Activated naive CD4-positive, alpha-beta T cell treated with anti-CD3 and anti-CD28 coated beads, Interleukin-2, amount 50 U/mL, for 24 hours (primary cell): Measurements from ENCODE around the gene NR5A1.

Source experiments
- H3K27ac Mint-ChIP-seq: one replicate; pipeline ENCODE4 v1.8.0; 2021; ENCODE audit warnings: mild to moderate bottlenecking, mixed read lengths
- H3K27me3 Mint-ChIP-seq: one replicate; pipeline ENCODE4 v1.8.0; 2021; ENCODE audit warnings: mixed read lengths
- H3K36me3 Mint-ChIP-seq: one replicate; pipeline ENCODE4 v1.8.0; 2021; ENCODE audit warnings: mixed read lengths
- H3K4me1 Mint-ChIP-seq: one replicate; pipeline ENCODE4 v1.8.0; 2021; ENCODE audit warnings: mixed read lengths
- H3K4me3 Mint-ChIP-seq: one replicate; pipeline ENCODE4 v1.8.0; 2021; ENCODE audit warnings: mild to moderate bottlenecking, mixed read lengths
- H3K9me3 Mint-ChIP-seq: one replicate; pipeline ENCODE4 v1.8.0; 2021; ENCODE audit warnings: mixed read lengths

The NR5A1 gene

DNA sequence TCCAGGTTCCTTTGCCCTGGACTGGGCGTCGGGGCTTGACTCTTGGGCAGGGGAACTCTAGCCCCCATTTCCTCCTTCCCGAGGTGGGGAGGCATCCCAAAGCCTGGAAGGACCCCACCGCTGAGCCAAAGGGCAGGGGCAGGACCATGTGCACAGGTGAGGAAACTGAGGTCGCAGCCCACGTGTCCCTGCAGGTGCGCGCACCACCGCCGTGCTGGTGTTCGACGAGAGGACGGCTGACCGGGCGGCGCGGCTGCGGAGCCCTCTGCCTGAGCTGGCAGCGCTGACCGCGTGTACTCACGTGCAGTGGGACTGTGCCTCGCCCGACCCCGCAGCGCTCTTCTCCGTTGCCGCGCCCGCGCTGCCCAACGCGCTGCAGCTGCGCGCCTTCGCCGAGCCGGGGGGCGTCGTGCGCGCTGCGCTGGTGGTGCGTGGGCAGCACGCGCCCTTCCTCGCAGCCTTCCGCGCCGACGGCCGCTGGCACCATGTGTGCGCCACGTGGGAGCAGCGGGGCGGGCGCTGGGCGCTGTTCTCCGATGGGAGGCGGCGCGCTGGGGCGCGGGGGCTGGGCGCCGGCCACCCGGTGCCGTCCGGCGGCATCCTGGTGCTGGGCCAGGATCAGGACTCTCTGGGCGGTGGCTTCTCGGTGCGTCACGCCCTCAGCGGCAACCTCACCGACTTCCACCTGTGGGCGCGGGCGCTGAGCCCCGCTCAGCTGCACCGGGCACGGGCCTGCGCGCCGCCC, 54.2 kb downstream of the NR5A1 start:
- no peak overlapping the region for H3K27ac Mint-ChIP-seq
- H3K27me3 Mint-ChIP-seq: peaks cover 15% of the 10 kb centered on the region
- H3K9me3 Mint-ChIP-seq: no peaks in the 10 kb centered on the region
- H3K4me1 Mint-ChIP-seq: no peaks in the 10 kb centered on the region
- H3K4me3 Mint-ChIP-seq: no peak overlapping the region
- no peaks in the 10 kb centered on the region for H3K36me3 Mint-ChIP-seq

DNA sequence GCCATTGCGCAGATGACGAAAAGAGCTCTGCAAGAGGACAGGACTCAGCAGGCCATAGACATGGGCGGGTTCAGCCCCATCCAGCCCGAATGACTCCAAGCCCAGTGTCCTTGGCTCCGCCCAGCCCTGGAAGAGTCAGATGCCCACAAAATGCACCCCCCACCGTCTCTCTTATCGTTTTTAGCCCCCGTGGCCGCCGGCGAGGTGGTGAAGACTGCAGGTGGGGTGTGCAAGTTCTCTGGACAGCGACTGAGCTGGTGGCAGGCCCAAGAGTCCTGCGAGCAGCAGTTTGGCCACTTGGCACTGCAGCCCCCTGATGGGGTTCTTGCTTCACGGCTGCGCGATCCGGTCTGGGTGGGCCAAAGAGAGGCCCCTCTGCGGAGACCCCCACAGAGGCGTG, 54.9 kb downstream of the NR5A1 start:
- Mint-ChIP-seq H3K27ac (no peak overlapping the region), H3K27me3 (peaks cover 15% of the 10 kb centered on the region), H3K36me3 (no peaks in the 10 kb centered on the region), H3K4me1 (no peaks in the 10 kb centered on the region), H3K4me3 (no peak overlapping the region), H3K9me3 (no peaks in the 10 kb centered on the region)

DNA sequence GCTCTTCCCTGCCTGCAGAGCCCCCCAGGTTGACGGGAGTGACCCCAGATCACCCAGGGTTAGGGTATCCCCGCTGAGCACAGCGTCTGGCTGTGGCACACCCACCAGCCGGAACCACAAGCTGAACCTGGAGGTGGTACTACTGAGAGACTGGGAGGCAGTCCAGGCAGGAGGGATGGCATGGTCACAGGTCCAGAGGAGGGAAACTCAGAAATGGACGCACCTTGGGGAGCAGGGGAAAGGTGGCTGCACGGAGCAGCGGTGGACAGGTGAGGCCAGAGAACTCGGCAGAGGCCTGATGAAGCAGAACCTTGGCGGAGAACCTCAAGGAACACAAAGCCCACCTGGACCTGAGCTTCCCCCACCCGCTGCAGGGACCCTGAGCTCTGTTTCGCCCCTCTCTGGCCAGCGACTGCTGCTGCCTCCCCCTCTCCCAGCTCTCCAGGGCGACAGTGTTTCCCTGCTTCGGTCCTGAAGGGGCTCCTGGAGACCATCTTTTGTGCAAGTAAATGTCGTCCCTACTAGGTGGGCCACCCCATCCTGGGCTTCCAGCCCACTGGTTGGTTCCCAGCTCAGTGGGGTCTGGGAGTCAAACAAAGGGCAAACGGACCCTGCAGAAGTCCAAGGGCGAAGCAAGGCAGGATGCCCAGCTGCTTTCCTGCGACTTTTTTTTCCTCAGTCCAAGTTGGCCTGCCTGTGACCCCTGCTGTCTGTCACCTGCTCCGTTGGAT, 56.1 kb downstream of the NR5A1 start:
- no peaks in the 10 kb centered on the region for H3K9me3 Mint-ChIP-seq
- H3K36me3 Mint-ChIP-seq: no peaks in the 10 kb centered on the region
- no peaks in the 10 kb centered on the region for H3K4me1 Mint-ChIP-seq
- no peak overlapping the region for H3K27ac Mint-ChIP-seq
- H3K27me3 Mint-ChIP-seq: peaks cover 17% of the 10 kb centered on the region
- H3K4me3 Mint-ChIP-seq: no peak overlapping the region

DNA sequence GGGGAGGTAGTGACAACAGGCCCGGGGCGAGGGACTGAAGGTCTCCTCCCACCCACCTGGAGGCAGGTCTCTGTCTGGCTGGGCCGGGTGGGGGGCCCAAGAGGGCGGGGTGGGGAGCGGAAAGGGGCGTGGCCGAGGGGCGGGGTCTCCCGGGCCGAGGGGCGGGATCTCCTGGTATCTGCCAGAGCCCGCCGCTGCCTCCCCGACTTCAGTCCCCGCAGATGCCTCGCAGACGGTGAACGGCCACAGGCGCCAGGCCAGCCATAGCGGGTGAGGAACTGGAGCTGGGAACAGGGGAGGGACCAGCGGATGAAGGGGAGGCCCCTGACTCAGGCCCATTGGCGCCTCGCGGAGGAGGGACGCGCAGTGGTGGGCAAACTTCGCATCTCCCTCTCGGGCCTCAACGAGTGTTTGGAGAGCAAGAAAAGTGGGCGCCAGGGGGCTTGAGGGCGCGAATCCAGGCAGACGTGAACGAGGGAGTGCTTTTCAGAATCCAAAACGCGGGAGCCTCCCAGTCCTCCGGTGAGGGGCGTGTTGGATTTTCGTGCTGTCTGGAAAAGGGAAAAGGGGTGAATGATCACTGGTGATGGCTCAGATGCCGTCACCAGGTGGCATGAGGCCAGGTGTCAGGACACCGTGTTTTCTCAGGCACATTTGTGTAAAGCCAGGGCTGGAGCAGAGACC, 56.8 kb downstream of the NR5A1 start, which contains the start of gene ADGRD2:
Gene ADGRD2 (plus strand): TSS at position 211 of the 684 bp plus-strand sequence. CDS start 1,216 bp downstream, outside the sequence.
- Mint-ChIP-seq H3K27ac (no peak within 1 kb of the TSS), H3K27me3 (peaks cover 17% of the 10 kb centered on the region), H3K4me3 (no peak within 1 kb of the TSS), H3K4me1 (no peaks in the 10 kb centered on the region), H3K9me3 (no peaks in the 10 kb centered on the region), H3K36me3 (no peaks in the 10 kb centered on the region)

DNA sequence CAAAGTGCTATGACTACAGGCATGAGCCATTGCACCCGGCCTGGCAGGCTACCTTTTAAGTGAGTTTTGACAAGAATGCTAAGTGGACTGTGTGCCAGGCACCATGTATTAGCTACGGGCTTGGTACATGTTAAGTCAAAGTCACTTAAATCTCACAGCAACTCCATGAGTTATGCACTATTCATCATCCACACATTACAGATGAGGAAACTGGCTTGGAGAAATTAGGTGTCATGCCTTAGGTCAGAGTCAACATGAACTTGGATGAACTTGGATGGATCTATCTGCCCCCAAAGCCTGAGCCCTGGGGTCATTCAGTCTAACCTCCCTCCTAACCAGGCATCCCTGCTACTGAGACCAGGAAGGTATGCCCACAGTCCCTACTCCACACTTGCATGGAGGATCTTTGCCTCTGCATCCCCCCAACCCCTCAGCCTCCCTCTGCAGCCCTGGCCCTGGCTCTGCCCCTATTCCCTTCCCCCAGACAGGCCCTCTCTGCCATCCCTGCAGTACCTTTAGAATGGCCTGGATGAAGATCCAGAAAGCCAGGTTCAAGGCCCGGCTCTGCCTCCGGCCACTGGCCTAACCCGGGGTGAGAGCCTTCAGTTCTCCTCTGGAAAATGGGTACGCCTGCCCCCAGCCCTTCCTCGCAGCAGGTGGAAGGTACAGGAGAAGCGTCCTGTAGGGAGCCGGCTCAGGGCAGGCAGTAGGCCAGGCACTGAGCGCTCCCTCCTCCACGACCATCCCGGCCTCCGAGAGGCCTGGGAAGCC, 57.6 kb downstream of the NR5A1 start:
- peaks cover 20% of the 10 kb centered on the region for H3K27me3 Mint-ChIP-seq
- no peaks in the 10 kb centered on the region for H3K36me3 Mint-ChIP-seq
- H3K9me3 Mint-ChIP-seq: no peaks in the 10 kb centered on the region
- no peak overlapping the region for H3K4me3 Mint-ChIP-seq
- no peaks in the 10 kb centered on the region for H3K4me1 Mint-ChIP-seq
- no peak overlapping the region for H3K27ac Mint-ChIP-seq

DNA sequence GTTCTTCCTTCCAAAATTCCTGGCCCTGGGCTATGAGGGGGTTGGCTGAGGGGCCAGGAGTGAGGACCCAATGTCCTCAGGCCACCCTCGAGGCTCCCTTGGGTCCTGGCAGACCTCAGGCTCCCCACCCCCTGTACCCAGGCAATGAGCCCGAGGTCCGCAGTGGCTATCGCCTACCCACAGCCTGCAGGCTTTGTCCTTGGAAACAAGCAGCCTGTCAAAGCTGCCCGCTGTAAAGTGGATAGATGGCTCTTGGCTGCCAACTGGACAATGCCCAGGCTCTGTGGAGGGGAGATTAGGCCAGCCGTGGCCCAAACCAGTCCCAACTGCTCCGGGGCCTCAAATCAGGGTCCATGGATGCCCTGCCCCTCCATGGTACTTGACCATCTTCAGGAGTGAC, 59.2 kb downstream of the NR5A1 start:
- Mint-ChIP-seq H3K27ac (no peak overlapping the region), H3K27me3 (peaks cover 22% of the 10 kb centered on the region), H3K4me1 (no peaks in the 10 kb centered on the region), H3K4me3 (no peak overlapping the region), H3K9me3 (no peaks in the 10 kb centered on the region), H3K36me3 (peaks cover 1% of the 10 kb centered on the region)

DNA sequence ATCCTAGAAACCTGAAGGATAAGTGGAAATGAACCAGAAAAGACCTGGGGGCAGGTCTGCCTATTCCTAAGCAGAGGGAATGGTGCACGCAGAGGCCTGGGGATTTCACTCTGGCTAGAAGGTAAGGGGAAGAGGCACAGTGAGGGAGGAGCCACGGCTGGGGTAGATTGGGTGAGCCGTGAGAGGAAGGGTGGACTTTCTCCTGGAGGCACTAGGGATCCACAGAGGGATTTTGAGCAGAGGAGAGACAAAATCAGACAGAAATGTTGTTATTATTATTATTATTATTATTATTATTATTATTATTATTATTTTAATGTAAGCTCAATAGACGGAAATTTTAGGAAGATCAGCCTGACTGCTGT, 59.9 kb downstream of the NR5A1 start:
- H3K27me3 Mint-ChIP-seq: peaks cover 19% of the 10 kb centered on the region

DNA sequence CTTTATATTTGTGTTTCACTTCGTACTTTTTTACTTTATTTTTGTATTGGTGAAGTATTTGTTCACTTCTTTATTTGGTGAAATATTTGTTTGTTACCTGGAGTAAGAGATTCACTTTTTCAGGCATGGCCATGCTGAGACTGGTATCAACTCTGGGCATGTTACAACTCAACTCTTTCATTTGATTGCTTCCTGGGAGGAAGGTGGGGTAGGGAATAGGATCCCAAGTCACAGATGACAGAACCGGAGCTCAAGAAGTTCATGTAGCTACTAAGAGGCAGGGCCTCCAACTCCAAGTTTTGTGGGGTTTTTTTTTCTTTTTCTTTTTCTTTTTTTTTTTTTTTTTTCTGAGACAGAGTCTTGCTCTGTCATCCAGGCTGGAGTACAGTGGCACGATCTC, 63.0 kb downstream of the NR5A1 start:
- Mint-ChIP-seq H3K27ac (no peak overlapping the region), H3K27me3 (peaks cover 21% of the 10 kb centered on the region), H3K36me3 (peaks cover 1% of the 10 kb centered on the region), H3K4me1 (no peaks in the 10 kb centered on the region), H3K9me3 (no peaks in the 10 kb centered on the region), H3K4me3 (no peak overlapping the region)

More for the DNA sequence above, 59.9 kb downstream of the NR5A1 start:
- Mint-ChIP-seq H3K27ac (no peak overlapping the region), H3K9me3 (no peaks in the 10 kb centered on the region), H3K36me3 (peaks cover 1% of the 10 kb centered on the region), H3K4me1 (no peaks in the 10 kb centered on the region), H3K4me3 (no peak overlapping the region)

DNA sequence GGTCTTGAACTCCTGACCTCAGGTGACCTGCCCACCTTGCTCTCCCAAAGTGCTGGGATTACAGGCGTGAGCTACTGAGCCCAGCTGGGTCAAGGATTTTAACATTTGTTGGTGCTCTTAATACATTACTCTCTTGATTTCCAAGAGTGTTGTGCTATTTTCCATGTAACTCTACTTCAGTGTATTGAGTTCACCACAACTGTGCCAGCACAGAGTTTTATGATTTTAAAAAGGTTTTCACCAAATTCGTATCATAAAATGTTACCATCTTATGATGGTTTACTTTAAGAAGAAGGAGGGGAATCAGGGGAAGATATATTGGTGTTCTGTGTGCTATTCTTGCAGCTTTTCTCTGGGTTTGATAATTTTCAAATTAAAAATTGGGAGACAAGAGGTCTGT, 63.6 kb downstream of the NR5A1 start:
- no peaks in the 10 kb centered on the region for H3K4me1 Mint-ChIP-seq
- no peak overlapping the region for H3K27ac Mint-ChIP-seq
- peaks cover 1% of the 10 kb centered on the region for H3K36me3 Mint-ChIP-seq
- H3K27me3 Mint-ChIP-seq: peaks cover 21% of the 10 kb centered on the region
- no peak overlapping the region for H3K4me3 Mint-ChIP-seq
- H3K9me3 Mint-ChIP-seq: no peaks in the 10 kb centered on the region

DNA sequence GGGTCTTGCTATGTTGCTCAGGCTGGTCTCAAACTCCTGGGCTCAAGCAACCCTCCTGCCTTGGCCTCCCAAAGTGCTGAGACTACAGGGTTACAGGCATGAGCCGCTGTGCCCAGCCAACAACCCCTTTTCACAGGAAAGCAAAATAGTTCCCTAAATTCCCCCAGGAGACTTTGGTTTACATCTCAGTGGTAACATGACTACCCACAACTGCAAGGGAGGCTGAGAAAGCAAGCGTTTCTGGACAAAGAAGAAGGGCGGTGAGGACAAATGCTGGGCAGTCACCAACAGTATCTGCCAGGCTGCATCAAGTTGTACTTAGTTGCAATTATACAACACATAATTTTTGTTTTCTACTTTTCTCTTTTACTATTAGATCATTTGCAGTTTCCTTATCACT, 64.4 kb downstream of the NR5A1 start:
- H3K4me1 Mint-ChIP-seq: no peaks in the 10 kb centered on the region
- H3K27me3 Mint-ChIP-seq: peaks cover 20% of the 10 kb centered on the region

DNA sequence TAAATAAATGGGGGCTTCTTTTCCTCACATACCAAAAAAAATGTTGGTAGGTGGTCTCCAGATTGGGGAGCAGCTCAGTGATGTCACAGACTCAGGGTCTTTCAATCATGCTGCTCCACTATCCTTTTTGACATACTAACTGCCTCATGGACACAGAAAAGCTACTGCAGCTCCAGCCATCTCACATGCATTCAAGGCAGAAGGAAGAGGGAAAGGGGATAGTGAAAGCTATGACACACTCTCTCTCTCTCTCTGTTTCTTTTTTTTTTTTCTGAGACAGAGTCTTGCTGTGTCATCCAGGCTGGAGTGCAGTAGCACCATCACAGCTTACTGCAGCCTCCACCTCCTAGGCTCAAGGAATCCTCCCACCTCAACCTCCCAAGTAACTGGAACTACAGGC, 64.8 kb downstream of the NR5A1 start:
- Mint-ChIP-seq H3K9me3 (no peaks in the 10 kb centered on the region), H3K27me3 (peaks cover 20% of the 10 kb centered on the region), H3K27ac (no peak overlapping the region), H3K36me3 (peaks cover 1% of the 10 kb centered on the region), H3K4me3 (no peak overlapping the region), H3K4me1 (no peaks in the 10 kb centered on the region)

More for the DNA sequence above, 64.4 kb downstream of the NR5A1 start:
- Mint-ChIP-seq H3K36me3 (peaks cover 1% of the 10 kb centered on the region), H3K9me3 (no peaks in the 10 kb centered on the region), H3K27ac (no peak overlapping the region), H3K4me3 (no peak overlapping the region)

DNA sequence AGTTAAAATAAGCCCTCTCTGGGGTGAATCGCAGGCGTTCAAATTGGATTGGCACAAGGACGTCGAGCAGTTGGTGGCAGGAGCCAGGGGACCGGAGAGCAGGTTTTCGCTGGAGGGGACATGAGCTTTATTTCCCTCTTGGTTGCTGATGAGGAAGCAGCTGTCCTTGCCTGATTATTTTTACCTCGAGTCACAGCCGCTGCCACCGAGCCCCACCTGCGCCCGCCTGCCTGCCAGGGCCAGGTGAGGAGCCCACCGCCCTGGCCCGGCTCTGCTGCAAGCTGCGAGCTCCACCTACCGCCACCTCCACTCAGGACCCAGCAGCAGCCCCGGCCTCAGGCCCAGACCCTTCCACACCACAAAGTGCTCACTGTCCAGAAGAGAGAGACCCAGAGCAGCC, 65.9 kb downstream of the NR5A1 start:
- Mint-ChIP-seq H3K27me3 (peaks cover 17% of the 10 kb centered on the region), H3K27ac (no peak overlapping the region), H3K4me3 (no peak overlapping the region), H3K36me3 (peaks cover 1% of the 10 kb centered on the region), H3K9me3 (no peaks in the 10 kb centered on the region), H3K4me1 (no peaks in the 10 kb centered on the region)

DNA sequence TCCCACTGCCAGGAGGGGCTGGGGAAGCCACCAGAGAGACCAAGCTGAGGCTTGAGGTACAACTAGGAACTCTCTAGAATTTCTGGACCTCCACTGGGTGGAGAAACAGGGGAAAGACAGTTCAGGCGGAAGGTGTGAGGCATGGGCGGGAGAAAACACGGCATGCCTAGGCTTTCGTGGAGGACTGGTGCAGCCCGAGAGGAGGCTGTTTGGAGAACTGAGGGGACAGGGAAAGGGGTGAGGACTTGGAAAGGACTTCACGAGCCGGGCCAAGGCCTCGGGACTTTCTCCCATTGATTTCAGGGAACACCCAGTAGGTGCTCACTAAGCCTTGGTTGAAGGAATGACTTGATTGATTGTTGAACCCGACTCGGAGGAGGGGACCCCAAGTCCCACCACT, 66.4 kb downstream of the NR5A1 start:
- H3K27me3 Mint-ChIP-seq: peaks cover 17% of the 10 kb centered on the region
- peaks cover 1% of the 10 kb centered on the region for H3K36me3 Mint-ChIP-seq
- H3K27ac Mint-ChIP-seq: no peak overlapping the region
- H3K9me3 Mint-ChIP-seq: no peaks in the 10 kb centered on the region
- no peak overlapping the region for H3K4me3 Mint-ChIP-seq
- no peaks in the 10 kb centered on the region for H3K4me1 Mint-ChIP-seq

DNA sequence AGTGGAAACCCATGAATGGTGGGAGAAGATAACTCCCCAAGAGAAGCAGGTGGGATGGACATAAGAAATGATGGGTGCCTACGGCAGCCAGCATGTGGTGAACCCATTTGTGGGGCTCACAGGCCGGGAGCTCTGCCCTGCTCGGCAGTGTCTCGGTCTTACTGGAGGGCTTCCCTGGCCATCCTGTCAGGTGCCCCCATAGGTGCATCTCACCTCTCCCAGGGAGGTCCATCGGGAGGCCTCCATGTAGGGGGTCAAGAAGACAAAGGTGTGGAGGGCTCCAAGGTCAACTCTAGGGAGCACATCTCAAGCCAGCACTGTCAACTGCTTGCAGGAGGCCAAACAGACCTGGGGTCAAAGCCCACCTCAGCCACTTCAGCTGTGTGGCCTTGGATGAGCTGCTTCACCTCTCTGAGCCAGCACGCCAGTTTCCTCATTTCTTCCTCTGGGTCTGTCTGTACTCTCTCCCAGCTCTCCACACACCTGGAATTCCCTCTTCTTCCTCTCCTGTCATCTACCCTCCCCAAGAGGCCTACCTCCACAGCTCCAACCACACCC, 67.4 kb downstream of the NR5A1 start:
- no peaks in the 10 kb centered on the region for H3K9me3 Mint-ChIP-seq
- no peaks in the 10 kb centered on the region for H3K4me1 Mint-ChIP-seq
- H3K27me3 Mint-ChIP-seq: peaks cover 14% of the 10 kb centered on the region
- no peak overlapping the region for H3K4me3 Mint-ChIP-seq
- H3K36me3 Mint-ChIP-seq: peaks cover 1% of the 10 kb centered on the region
- H3K27ac Mint-ChIP-seq: no peak overlapping the region

DNA sequence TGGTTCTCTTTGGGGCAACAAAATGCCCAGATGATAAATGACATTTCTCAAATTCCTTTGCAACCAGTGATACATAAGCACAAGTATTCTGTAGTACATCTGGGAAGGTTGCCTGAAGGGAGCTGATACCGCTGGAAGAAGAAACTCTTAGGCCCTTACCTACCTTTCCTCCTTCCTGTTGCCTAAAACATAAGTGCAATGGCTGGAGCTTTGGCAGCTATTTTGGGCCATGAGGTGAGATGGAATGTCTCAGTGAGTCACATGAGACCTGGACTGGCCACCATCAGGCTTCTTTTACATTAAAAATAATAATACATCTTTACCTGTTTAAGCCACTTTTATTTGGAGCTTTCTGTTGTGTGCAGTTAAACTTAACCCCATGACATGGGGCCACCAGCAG, 68.1 kb downstream of the NR5A1 start:
- Mint-ChIP-seq H3K36me3 (peaks cover 1% of the 10 kb centered on the region), H3K27me3 (peaks cover 14% of the 10 kb centered on the region), H3K4me3 (no peak overlapping the region), H3K9me3 (no peaks in the 10 kb centered on the region), H3K4me1 (no peaks in the 10 kb centered on the region), H3K27ac (no peak overlapping the region)
